CD4-positive, CD25-positive, alpha-beta regulatory T cell (primary cell): ENCODE results near the gene MAPK8IP1. TPM values are rescaled to one million over a fixed set of nuclear protein-coding genes. Genes with fewer than 3 reads are reported as not detected.

Experiments used
- ATAC-seq, 2 donors: fragments of 150-1000 bp; cut with Tn5 transposase; one replicate each; pipeline ENCODE4 v1.10.0; 2021; ENCODE audit warnings: low read depth in 2 of 2, moderate number of reproducible peaks in 2 of 2, moderate library complexity in 1 of 2
- DNase-seq, 3 donors: peaks; one replicate each; pipeline versions ENCODE4 v3.0.0 to v3.0.0-alpha.2; 2012 to 2022; ENCODE audit warnings: mixed read lengths in 1 of 3
- H3K27ac ChIP-seq: one replicate; pipeline ENCODE4 v1.7.0; 2013; ENCODE audit warnings: mild to moderate bottlenecking, low read length; ENCODE audit not compliant: insufficient read depth, poor library complexity, severe bottlenecking
- H3K27me3 ChIP-seq: one replicate; pipeline ENCODE4 v1.7.0; 2013; ENCODE audit warnings: low read length; ENCODE audit not compliant: control insufficient read depth, insufficient read depth
- H3K36me3 ChIP-seq: one replicate; pipeline ENCODE4 v1.7.0; 2013; ENCODE audit warnings: mild to moderate bottlenecking, low read length, moderate library complexity; ENCODE audit not compliant: control insufficient read depth, insufficient read depth
- H3K4me1 ChIP-seq: 2 replicates; pipeline ENCODE4 v1.7.0; 2013; ENCODE audit warnings: mild to moderate bottlenecking, low read length; ENCODE audit not compliant: insufficient read depth, control insufficient read depth, poor library complexity, severe bottlenecking
- H3K4me3 ChIP-seq: one replicate; pipeline ENCODE4 v1.7.0; 2013; ENCODE audit warnings: low read depth, mild to moderate bottlenecking, low read length, moderate library complexity
- H3K9me3 ChIP-seq, 2 experiments: 1 replicate in 1 of 2; 2 replicates in 1 of 2; pipeline ENCODE4 v1.7.0; 2013; ENCODE audit warnings: low read length in 2 of 2, mild to moderate bottlenecking in 1 of 2, moderate library complexity in 1 of 2; ENCODE audit not compliant: control insufficient read depth in 2 of 2
- H3K27ac Mint-ChIP-seq, 3 donors: one replicate each; pipeline ENCODE4 v1.8.0; 2020 to 2022; ENCODE audit warnings: mild to moderate bottlenecking in 3 of 3, mixed read lengths in 3 of 3, moderate library complexity in 2 of 3
- H3K27me3 Mint-ChIP-seq: one replicate; pipeline ENCODE4 v1.8.0; 2022; ENCODE audit warnings: mild to moderate bottlenecking, mixed read lengths
- H3K36me3 Mint-ChIP-seq: one replicate; pipeline ENCODE4 v1.8.0; 2020; ENCODE audit warnings: mixed read lengths
- H3K4me1 Mint-ChIP-seq, 4 donors: one replicate each; pipeline ENCODE4 v1.8.0; 2020 to 2022; ENCODE audit warnings: mixed read lengths in 4 of 4, mild to moderate bottlenecking in 1 of 4
- H3K4me3 Mint-ChIP-seq, 4 donors: one replicate each; pipeline ENCODE4 v1.8.0; 2020 to 2022; ENCODE audit warnings: mild to moderate bottlenecking in 4 of 4, mixed read lengths in 4 of 4, moderate library complexity in 3 of 4
- H3K9me3 Mint-ChIP-seq, 7 donors: one replicate each; pipeline ENCODE4 v1.8.0; 2020 to 2022; ENCODE audit warnings: mixed read lengths in 7 of 7, mild to moderate bottlenecking in 3 of 7, moderate library complexity in 2 of 7
- polyA plus RNA-seq, 4 donors: library from polyadenylated mRNA; unstranded; fragments of 300-500 nt; fragmentation: Illumina TruSeq; gene quantifications; one replicate each; pipeline ENCODE4 v1.2.3, GENCODE V29; 2021
- total RNA-seq: library from RNA; stranded (reverse); gene quantifications from one replicate; pipeline ENCODE4 v1.2.3, GENCODE V29; 2022

Gene MAPK8IP1
- total and polyA plus RNA-seq, 5 donors from 2014 or later, result 0.18 to 4.1 TPM; not detected in 3

- DNase-seq (no peak), ATAC-seq (no peak)
- Mint-ChIP-seq H3K4me1 (peaks cover 6 to 60% (median 25%) of the 10 kb centered on the region in 4 donors), H3K27me3 (peaks cover 15% of the 10 kb centered on the region), H3K4me3 (peak overlapping the region in 2 of 4 donors; percentile 11 to 38), H3K9me3 (no peaks in the 10 kb centered on the region), H3K27ac (peak overlapping the region in 1 of 3 donors; percentile 52), H3K36me3 (peaks cover 14% of the 10 kb centered on the region)
- Histone ChIP-seq H3K4me1 (peaks cover 42% of the 10 kb centered on the region), H3K36me3 (peaks cover under 1% of the 10 kb centered on the region), H3K27ac (no peak overlapping the region), H3K4me3 (no peak overlapping the region), H3K9me3 (no peaks in the 10 kb centered on the region), H3K27me3 (no peaks in the 10 kb centered on the region)
Observed at GRCh38 chr11:45927684-45928413, 42.4 kb downstream of the MAPK8IP1 start.

DNA sequence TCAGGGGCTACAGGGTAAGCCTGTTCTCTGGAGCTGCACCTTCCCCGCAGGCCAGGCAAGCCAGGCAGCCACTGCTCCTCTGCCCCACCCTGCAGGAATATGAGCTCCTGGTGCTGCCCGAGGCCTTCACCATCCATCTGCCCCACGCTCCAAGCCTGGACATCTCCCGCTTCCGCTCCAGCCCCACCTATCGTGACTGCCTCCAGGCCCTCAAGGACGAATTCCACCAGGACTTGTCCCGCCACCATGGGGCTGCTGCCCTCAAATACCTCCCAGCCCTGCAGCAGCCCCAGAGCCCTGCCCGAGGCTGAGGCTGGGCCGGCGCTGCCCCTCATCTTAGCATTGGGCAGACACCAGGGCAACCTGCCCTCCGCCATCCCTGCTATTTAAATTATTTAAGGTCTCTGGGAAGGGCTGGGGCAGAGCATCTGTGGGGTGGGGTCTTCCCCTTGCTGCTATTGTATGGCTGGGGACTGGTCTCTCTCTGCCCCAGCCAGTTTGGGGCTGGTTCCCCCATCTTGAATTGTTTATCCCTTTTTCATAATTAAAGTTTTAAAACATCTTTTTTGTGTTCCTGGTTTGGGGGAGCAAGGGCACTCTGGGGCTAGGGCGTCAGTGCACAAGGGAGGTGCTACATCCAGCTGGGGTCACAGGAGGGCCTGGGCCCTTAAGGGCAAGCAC lies 43.2 kb downstream of the MAPK8IP1 start:
- no peak overlapping the region for H3K4me3 ChIP-seq
- H3K27ac ChIP-seq, result peak overlapping the region; percentile 70
- no peak for DNase-seq
- no peaks in the 10 kb centered on the region for H3K9me3 Mint-ChIP-seq
- H3K27ac Mint-ChIP-seq, result peak overlapping the region; percentile 20 to 85 (median 77)
- H3K4me3 Mint-ChIP-seq, result peak overlapping the region in 3 of 4 donors; percentile 35 to 58 (median 38)
- H3K4me1 Mint-ChIP-seq, result peaks cover 6 to 55% (median 25%) of the 10 kb centered on the region in 4 donors
- peaks cover 36% of the 10 kb centered on the region for H3K4me1 ChIP-seq
- no peaks in the 10 kb centered on the region for H3K9me3 ChIP-seq
- ATAC-seq, result no peak
- H3K36me3 Mint-ChIP-seq, result peaks cover 15% of the 10 kb centered on the region
- H3K27me3 ChIP-seq, result no peaks in the 10 kb centered on the region
- peaks cover 7% of the 10 kb centered on the region for H3K36me3 ChIP-seq
- H3K27me3 Mint-ChIP-seq, result peaks cover 11% of the 10 kb centered on the region

DNA sequence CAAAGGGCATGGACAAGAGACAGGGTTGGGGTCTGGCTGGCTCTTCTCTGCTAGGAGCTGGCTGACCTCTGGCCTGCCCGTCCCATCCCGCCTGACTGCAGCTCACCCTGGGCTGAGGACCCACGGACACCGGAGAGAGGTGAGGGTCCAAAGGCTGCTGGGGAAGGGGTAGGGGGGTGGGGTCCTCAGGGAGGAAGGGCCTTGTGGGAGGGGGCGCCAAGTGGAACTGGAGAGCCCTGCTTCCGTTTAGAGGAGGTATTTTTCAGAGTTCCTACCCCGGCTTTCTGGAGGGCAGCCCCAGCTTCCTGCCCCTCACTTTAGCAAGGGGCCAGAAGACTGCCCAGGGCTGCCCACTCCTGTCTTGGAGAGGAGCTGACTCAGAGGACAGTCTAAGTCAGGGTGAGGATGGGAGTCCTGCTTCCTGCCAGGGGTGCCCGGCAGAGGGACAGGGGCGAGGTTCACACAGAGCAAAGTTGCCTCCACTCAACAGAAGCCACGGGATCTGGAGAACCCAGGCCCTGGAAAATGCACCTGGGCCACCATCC lies 44.1 kb downstream of the MAPK8IP1 start:
- Histone ChIP-seq H3K4me3 (peak overlapping the region; percentile 41), H3K27ac (peak overlapping the region; percentile 70), H3K36me3 (peaks cover 16% of the 10 kb centered on the region), H3K27me3 (no peaks in the 10 kb centered on the region), H3K4me1 (peaks cover 36% of the 10 kb centered on the region), H3K9me3 (no peaks in the 10 kb centered on the region)
- DNase-seq (no peak), ATAC-seq (peak in 1 of 2 donors; percentile 13)
- Mint-ChIP-seq H3K4me1 (peaks cover 6 to 49% (median 21%) of the 10 kb centered on the region in 4 donors), H3K27ac (peak overlapping the region; percentile 87 to 97 (median 97)), H3K27me3 (peaks cover 4% of the 10 kb centered on the region), H3K9me3 (no peaks in the 10 kb centered on the region), H3K4me3 (peak overlapping the region; percentile 52 to 87 (median 72)), H3K36me3 (peaks cover 14% of the 10 kb centered on the region)

DNA sequence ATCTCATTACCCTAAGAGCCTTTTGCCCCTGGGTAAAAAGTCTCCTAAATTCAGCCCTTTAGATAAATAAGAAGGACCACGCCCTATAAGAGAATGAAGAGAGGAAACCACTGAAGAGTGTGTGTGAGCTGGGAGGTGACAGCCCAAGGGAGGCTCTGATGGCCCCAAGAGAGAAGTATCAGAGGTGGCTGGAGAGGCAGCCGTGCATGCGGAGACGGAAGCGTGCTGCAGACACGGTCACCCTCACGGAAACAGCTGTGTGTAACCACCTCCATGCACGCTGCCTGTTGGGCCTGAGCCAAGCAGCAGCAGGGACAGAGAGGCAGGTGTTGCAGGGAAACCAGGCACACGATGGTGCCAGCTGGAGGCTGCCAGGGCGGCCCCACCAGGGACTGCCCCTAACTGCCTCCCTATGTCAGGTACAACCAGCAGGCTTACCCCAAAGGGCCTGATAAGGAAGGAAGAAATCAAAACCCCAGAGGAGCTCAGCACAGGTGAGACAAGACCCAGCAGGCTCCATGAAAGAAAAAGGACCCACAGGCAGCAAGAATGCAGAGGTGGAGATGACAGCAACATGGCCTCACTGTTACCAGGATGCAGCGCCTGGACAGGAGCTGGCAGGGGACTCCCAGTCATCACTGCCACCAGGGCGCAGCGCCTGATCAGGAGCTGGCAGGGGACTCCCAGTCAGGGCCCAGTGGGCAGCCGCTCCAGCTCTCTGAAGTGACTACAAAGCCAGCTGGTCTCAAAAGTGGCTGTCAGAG lies 44.8 kb downstream of the MAPK8IP1 start:
- peaks cover 23% of the 10 kb centered on the region for H3K36me3 ChIP-seq
- H3K4me3 Mint-ChIP-seq, result peak overlapping the region; percentile 54 to 87 (median 72)
- H3K9me3 ChIP-seq, result no peaks in the 10 kb centered on the region
- DNase-seq (peak in 2 of 3 donors; percentile 42 to 84), ATAC-seq (peak; percentile 71 to 75)
- no peaks in the 10 kb centered on the region for H3K9me3 Mint-ChIP-seq
- peaks cover 36% of the 10 kb centered on the region for H3K4me1 ChIP-seq
- no peaks in the 10 kb centered on the region for H3K27me3 ChIP-seq
- peak overlapping the region; percentile 87 to 97 (median 97) for H3K27ac Mint-ChIP-seq
- H3K4me1 Mint-ChIP-seq, result peaks cover 6 to 44% (median 20%) of the 10 kb centered on the region in 4 donors
- peak overlapping the region; percentile 41 for H3K4me3 ChIP-seq
- H3K27ac ChIP-seq, result peak overlapping the region; percentile 70
- peaks cover 16% of the 10 kb centered on the region for H3K36me3 Mint-ChIP-seq
- H3K27me3 Mint-ChIP-seq, result no peaks in the 10 kb centered on the region

DNA sequence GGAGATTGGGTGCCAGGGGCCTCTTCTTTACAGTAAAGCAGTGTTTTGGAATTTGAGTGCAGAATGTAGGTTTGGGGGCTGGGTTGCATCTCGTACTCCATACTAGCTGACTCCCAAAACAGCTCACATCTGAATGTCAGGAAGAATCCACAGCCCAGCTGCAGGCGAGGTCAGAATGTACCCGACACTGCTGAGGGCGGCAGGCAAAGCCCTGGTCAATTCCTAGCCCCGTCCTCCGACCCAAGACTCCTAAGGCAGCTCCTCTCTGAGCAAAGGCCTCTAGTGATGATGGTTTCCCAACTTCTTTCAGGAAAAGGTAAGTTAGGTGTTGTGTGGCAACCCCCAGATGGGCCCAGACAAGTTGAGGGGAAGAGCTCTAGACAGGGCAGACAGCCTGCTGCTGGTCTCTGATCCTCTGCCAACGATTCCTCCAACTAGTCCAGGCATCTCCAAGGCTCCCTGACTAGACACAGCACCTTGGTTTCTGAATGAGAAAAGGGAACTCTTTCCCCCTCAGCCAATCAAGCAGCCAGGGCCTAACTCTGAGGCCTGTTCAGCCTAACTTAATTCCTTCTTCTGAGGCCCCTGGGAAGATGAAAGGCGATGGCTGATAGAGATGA lies 45.6 kb downstream of the MAPK8IP1 start:
- Histone ChIP-seq H3K9me3 (no peaks in the 10 kb centered on the region), H3K4me3 (no peak overlapping the region), H3K36me3 (peaks cover 31% of the 10 kb centered on the region), H3K27me3 (no peaks in the 10 kb centered on the region), H3K27ac (peak overlapping the region; percentile 70), H3K4me1 (peaks cover 36% of the 10 kb centered on the region)
- Mint-ChIP-seq H3K9me3 (no peaks in the 10 kb centered on the region), H3K27ac (peak overlapping the region; percentile 78 to 92 (median 85)), H3K4me3 (peak overlapping the region in 2 of 4 donors; percentile 16 to 76), H3K4me1 (peaks cover 6 to 44% (median 20%) of the 10 kb centered on the region in 4 donors), H3K27me3 (no peaks in the 10 kb centered on the region), H3K36me3 (peaks cover 16% of the 10 kb centered on the region)
- ATAC-seq (no peak), DNase-seq (no peak)

GRCh38 chr11:45931739-45932138 lies 46.3 kb downstream of the MAPK8IP1 start:
- Histone ChIP-seq H3K36me3 (peaks cover 36% of the 10 kb centered on the region), H3K4me1 (peaks cover 36% of the 10 kb centered on the region), H3K27me3 (no peaks in the 10 kb centered on the region), H3K9me3 (no peaks in the 10 kb centered on the region), H3K27ac (peak overlapping the region; percentile 70), H3K4me3 (no peak overlapping the region)
- Mint-ChIP-seq H3K27ac (peak overlapping the region; percentile 75 to 85 (median 78)), H3K4me1 (peaks cover 6 to 44% (median 20%) of the 10 kb centered on the region in 4 donors), H3K9me3 (no peaks in the 10 kb centered on the region), H3K27me3 (no peaks in the 10 kb centered on the region), H3K36me3 (peaks cover 19% of the 10 kb centered on the region), H3K4me3 (peak overlapping the region in 2 of 4 donors; percentile 13 to 26)
- ATAC-seq (no peak), DNase-seq (no peak)

GRCh38 chr11:45932217-45932616 lies 46.8 kb downstream of the MAPK8IP1 start:
- Histone ChIP-seq H3K36me3 (peaks cover 41% of the 10 kb centered on the region), H3K4me1 (peaks cover 35% of the 10 kb centered on the region), H3K4me3 (no peak overlapping the region), H3K27ac (no peak overlapping the region), H3K9me3 (no peaks in the 10 kb centered on the region), H3K27me3 (no peaks in the 10 kb centered on the region)
- peaks cover 6 to 42% (median 20%) of the 10 kb centered on the region in 4 donors for H3K4me1 Mint-ChIP-seq
- peaks cover 24% of the 10 kb centered on the region for H3K36me3 Mint-ChIP-seq
- DNase-seq (no peak), ATAC-seq (no peak)
- H3K27ac Mint-ChIP-seq, result peak overlapping the region in 2 of 3 donors; percentile 25 to 85
- H3K27me3 Mint-ChIP-seq, result no peaks in the 10 kb centered on the region
- no peaks in the 10 kb centered on the region for H3K9me3 Mint-ChIP-seq
- peak overlapping the region in 2 of 4 donors; percentile 15 for H3K4me3 Mint-ChIP-seq
